Right ventricle myocardium inferior (tissue), 1 donor: ENCODE measurements around the gene ENHO. TPM values are rescaled to one million over a fixed set of nuclear protein-coding genes. Genes with fewer than 3 reads are reported as not detected.
"Not testable (repeated sequence)": the region's sequence is repeated elsewhere in the genome, so short reads cannot be mapped to it uniquely, and the experiment has no call there.

Experiments used
- ATAC-seq: fragments of 200-7000 bp; cut with Tn5 transposase; one replicate; pipeline ENCODE4 v1.9.1; 2020; ENCODE audit warnings: mild to moderate bottlenecking, moderate library complexity
- DNase-seq: peaks from one replicate; pipeline ENCODE4 v3.0.0; 2021; ENCODE audit errors: missing footprints
- intact Hi-C: fragments of 100-400 bp; cut with DNase I; formaldehyde crosslinking; loops from one replicate; pipeline ENCODE4 v1.11.0; 2022
- total RNA-seq: library from RNA; stranded (reverse); fragmentation: NEBNext Ultra II Directional; extraction: Animal tissue kit (Norgen Biotek cat#: 25700); gene quantifications from one replicate; pipeline ENCODE4 v1.2.1, GENCODE V29; 2021
- donor health status: DM: no; HTN: yes; CAD: no; lungs with severe emphysema.

The ENHO gene
- total RNA-seq, 1 donor from 2014 or later, result 0.51 TPM

- DNase-seq (no peak), ATAC-seq (no peak)
- intact Hi-C loops, result no loop called here
Measured at GRCh38 chr9:34499076-34499475, 23.7 kb downstream of the ENHO start.

GRCh38 chr9:34498553-34498952 lies 24.2 kb downstream of the ENHO start:
- intact Hi-C loops, result no loop called here
- ATAC-seq (no peak), DNase-seq (no peak)

- DNase-seq, result no peak
- intact Hi-C loops, result no loop called here
- no peak for ATAC-seq
Measured at GRCh38 chr9:34496149-34496712, 26.6 kb downstream of the ENHO start.

- DNase-seq (no peak), ATAC-seq (peak; percentile 30)
- intact Hi-C loops, result no loop called here
Measured at GRCh38 chr9:34493972-34494535, 28.7 kb downstream of the ENHO start.

GRCh38 chr9:34492051-34492450 lies 30.7 kb downstream of the ENHO start:
- DNase-seq (no peak), ATAC-seq (no peak)
- intact Hi-C loops, result no loop called here

GRCh38 chr9:34491596-34491995 lies 31.2 kb downstream of the ENHO start:
- ATAC-seq, result no peak
- intact Hi-C loops, result no loop called here
- DNase-seq, result no peak

GRCh38 chr9:34490760-34491159 lies 32.0 kb downstream of the ENHO start:
- DNase-seq, result no peak
- no peak for ATAC-seq
- intact Hi-C loops, result no loop called here

- ATAC-seq, result no peak
- intact Hi-C loops, result no loop called here
- no peak for DNase-seq
Measured at GRCh38 chr9:34490360-34490759, 32.4 kb downstream of the ENHO start.

GRCh38 chr9:34486572-34486971 lies 36.2 kb downstream of the ENHO start:
- ATAC-seq (no peak), DNase-seq (no peak)
- intact Hi-C loops, result no loop called here

- DNase-seq, result no peak
- ATAC-seq, result no peak
- intact Hi-C loops, result no loop called here
Measured at GRCh38 chr9:34485822-34486221, 37.0 kb downstream of the ENHO start.

- ATAC-seq, result no peak
- no peak for DNase-seq
- intact Hi-C loops, result no loop called here
Measured at GRCh38 chr9:34484678-34485077, 38.1 kb downstream of the ENHO start.

- intact Hi-C loops, DNase-seq, ATAC-seq: not testable (repeated sequence)
Measured at GRCh38 chr9:34482746-34483145, 40.0 kb downstream of the ENHO start.

GRCh38 chr9:34481620-34482019 lies 41.2 kb downstream of the ENHO start:
- DNase-seq, intact Hi-C loops, ATAC-seq: not testable (repeated sequence)

GRCh38 chr9:34479431-34479866 lies 43.3 kb downstream of the ENHO start:
- intact Hi-C loops, result no loop called here
- no peak for ATAC-seq
- no peak for DNase-seq

GRCh38 chr9:34477541-34477940 lies 45.2 kb downstream of the ENHO start:
- intact Hi-C loops, result no loop called here
- ATAC-seq (no peak), DNase-seq (no peak)

- intact Hi-C loops, result no loop called here
- ATAC-seq, result no peak
- DNase-seq, result no peak
Measured at GRCh38 chr9:34475097-34475496, 47.7 kb downstream of the ENHO start.

Other genes with a start within 250 kb of the ENHO start
- 0.78 TPM for gene KIF24, start 193.7 kb downstream of the ENHO start, total RNA-seq
- gene NUDT2, start 193.4 kb downstream of the ENHO start, total RNA-seq, result 19.7 TPM
- 9.0 TPM for gene MYORG, start 146.1 kb downstream of the ENHO start, total RNA-seq
- gene FAM219A, start 64.4 kb downstream of the ENHO start, total RNA-seq, result 27.2 TPM
- not detected for gene DNAI1, start 64.2 kb downstream of the ENHO start, total RNA-seq
- 8.7 TPM for gene CNTFR, start 66.7 kb upstream of the ENHO start, total RNA-seq
- gene RPP25L, start 89.1 kb upstream of the ENHO start, total RNA-seq, result 38.3 TPM
- 133 TPM for gene DCTN3, start 97.5 kb upstream of the ENHO start, total RNA-seq
- gene ARID3C, start 106.1 kb upstream of the ENHO start, total RNA-seq, result not detected
- gene SIGMAR1, start 114.8 kb upstream of the ENHO start, total RNA-seq, result 25.6 TPM
- 54.1 TPM for gene GALT, start 123.7 kb upstream of the ENHO start, total RNA-seq
- 43.6 TPM for gene IL11RA, start 129.2 kb upstream of the ENHO start, total RNA-seq
- not detected for gene CCL27, start 139.7 kb upstream of the ENHO start, total RNA-seq
- gene CCL19, start 168.3 kb upstream of the ENHO start, total RNA-seq, result 1.1 TPM
- 12.4 TPM for gene CCL21, start 187.1 kb upstream of the ENHO start, total RNA-seq